Measurements from ENCODE around the gene PLEKHA7.
"Not testable (repeated sequence)": the region's sequence is repeated elsewhere in the genome, so short reads cannot be mapped to it uniquely, and the experiment has no call there.

Gene PLEKHA7

DNA sequence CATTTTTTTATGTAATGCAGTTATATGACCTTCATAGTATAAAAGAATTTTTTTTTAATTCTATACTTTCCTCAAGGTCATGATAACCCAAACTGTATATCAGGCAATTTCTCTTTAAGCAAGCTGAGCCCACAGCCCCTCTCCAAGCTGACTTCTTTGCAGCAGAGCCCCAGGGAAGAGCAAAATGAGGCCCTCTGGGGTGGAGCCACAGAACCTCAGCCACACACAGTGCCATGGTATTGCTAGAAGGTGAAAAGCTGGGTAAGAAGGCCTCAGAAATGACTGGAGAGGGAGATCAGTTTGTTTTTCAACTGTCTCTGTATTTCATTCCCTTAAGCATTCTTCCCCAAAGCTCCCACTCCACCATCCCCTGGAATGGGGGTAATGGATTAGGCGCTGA, 108.8 kb downstream of the PLEKHA7 start:
- no peak overlapping the region for H3K9ac ChIP-seq (ENCODE audit: low read length in 2 of 2)
- H3K4me1 ChIP-seq (ENCODE audit: control insufficient read depth, insufficient read depth, low read length), result no peaks in the 10 kb centered on the region
- H3K27ac ChIP-seq (ENCODE audit: low read length), result no peak overlapping the region
- no peaks in the 10 kb centered on the region for H3K27me3 ChIP-seq (ENCODE audit: control insufficient read depth in 1 of 2, insufficient read depth in 2 of 2, low read length in 2 of 2)
- no peak overlapping the region for H3K4me3 ChIP-seq (ENCODE audit: low read length in 2 of 2)
- H3K9me3 ChIP-seq (ENCODE audit: control insufficient read depth in 2 of 2, low read length in 2 of 2), result no peaks in the 10 kb centered on the region
- no peaks in the 10 kb centered on the region for H3K36me3 ChIP-seq (ENCODE audit: control insufficient read depth in 2 of 2, insufficient read depth in 2 of 2, low read length in 2 of 2)

DNA sequence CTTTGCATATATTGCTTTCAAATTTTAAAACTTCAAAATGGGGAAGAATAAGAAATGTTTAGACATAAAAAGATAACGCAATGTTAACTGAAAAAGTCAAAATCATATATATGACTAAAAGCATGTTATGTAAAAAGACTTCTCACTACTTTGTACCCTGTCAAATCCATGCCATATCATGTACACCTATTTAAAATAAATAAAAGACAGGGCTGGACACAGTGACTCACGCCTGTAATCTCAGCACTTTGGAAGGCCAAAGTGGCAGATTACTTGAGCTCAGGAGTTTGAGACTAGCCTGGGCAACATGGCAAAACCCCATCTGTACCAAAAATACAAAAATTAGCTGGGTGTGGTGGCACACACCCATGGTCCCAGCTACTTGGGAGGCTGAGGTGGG, 109.5 kb downstream of the PLEKHA7 start:
- not testable (repeated sequence) for H3K4me3 ChIP-seq (ENCODE audit: low read length in 2 of 2); H3K36me3 ChIP-seq (ENCODE audit: control insufficient read depth in 2 of 2, insufficient read depth in 2 of 2, low read length in 2 of 2); H3K27ac ChIP-seq (ENCODE audit: low read length); H3K27me3 ChIP-seq (ENCODE audit: control insufficient read depth in 1 of 2, insufficient read depth in 2 of 2, low read length in 2 of 2); H3K9ac ChIP-seq (ENCODE audit: low read length in 2 of 2); H3K9me3 ChIP-seq (ENCODE audit: control insufficient read depth in 2 of 2, low read length in 2 of 2); H3K4me1 ChIP-seq (ENCODE audit: control insufficient read depth, insufficient read depth, low read length)

DNA sequence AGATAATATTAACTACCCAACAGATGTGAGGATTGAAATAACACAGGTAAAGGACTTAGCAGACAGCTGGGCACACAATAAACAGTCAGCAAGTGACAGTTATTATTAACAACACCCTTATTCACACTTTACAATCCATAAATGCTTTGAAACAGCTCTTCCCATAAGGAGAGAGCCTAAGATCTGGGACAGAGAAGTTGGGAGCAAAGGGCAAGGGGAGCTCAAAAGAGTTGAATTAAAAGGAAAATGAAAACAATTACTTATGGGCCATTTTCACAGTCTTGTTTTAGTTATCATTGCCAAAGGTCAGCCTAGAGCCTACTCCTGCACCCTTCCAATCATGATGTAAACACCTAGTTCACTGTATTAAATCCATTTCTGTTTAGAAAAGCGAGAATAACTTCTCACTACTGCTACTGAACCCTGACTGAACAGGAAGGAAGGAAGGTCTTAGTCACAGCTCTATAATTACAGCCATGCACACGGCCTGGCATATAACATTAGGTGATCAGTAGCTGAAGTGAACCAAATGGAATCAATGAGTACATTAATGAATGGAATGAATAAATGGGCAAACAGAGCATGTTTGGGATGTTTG, 111.3 kb downstream of the PLEKHA7 start:
- H3K27me3 ChIP-seq (ENCODE audit: control insufficient read depth in 1 of 2, insufficient read depth in 2 of 2, low read length in 2 of 2), result no peaks in the 10 kb centered on the region
- no peak overlapping the region for H3K4me3 ChIP-seq (ENCODE audit: low read length in 2 of 2)
- no peaks in the 10 kb centered on the region for H3K9me3 ChIP-seq (ENCODE audit: control insufficient read depth in 2 of 2, low read length in 2 of 2)
- H3K27ac ChIP-seq (ENCODE audit: low read length), result no peak overlapping the region
- H3K4me1 ChIP-seq (ENCODE audit: control insufficient read depth, insufficient read depth, low read length), result no peaks in the 10 kb centered on the region
- no peaks in the 10 kb centered on the region for H3K36me3 ChIP-seq (ENCODE audit: control insufficient read depth in 2 of 2, insufficient read depth in 2 of 2, low read length in 2 of 2)
- H3K9ac ChIP-seq (ENCODE audit: low read length in 2 of 2), result no peak overlapping the region

DNA sequence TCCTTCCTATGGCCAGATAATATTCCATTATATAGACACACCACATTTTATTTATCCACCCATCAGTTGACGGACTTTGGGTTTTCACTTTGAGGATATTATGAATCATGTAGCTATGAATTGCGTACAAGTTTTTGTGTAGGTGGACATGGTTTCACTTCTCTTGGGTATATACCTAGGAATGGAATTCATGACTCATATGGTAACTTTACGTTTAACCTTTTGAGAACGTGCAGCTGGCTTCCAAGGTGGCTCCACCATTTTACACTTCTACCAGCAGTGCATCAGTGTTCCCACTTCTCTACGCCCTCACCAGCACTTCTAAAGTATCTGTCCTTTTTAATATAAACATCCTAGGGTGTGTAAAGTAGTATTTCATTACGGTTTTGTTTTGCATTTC, 112.0 kb downstream of the PLEKHA7 start:
- Histone ChIP-seq H3K9ac (ENCODE audit: low read length in 2 of 2) (no peak overlapping the region), H3K27me3 (ENCODE audit: control insufficient read depth in 1 of 2, insufficient read depth in 2 of 2, low read length in 2 of 2) (no peaks in the 10 kb centered on the region), H3K9me3 (ENCODE audit: control insufficient read depth in 2 of 2, low read length in 2 of 2) (no peaks in the 10 kb centered on the region), H3K4me3 (ENCODE audit: low read length in 2 of 2) (no peak overlapping the region), H3K27ac (ENCODE audit: low read length) (no peak overlapping the region), H3K4me1 (ENCODE audit: control insufficient read depth, insufficient read depth, low read length) (no peaks in the 10 kb centered on the region), H3K36me3 (ENCODE audit: control insufficient read depth in 2 of 2, insufficient read depth in 2 of 2, low read length in 2 of 2) (no peaks in the 10 kb centered on the region)

DNA sequence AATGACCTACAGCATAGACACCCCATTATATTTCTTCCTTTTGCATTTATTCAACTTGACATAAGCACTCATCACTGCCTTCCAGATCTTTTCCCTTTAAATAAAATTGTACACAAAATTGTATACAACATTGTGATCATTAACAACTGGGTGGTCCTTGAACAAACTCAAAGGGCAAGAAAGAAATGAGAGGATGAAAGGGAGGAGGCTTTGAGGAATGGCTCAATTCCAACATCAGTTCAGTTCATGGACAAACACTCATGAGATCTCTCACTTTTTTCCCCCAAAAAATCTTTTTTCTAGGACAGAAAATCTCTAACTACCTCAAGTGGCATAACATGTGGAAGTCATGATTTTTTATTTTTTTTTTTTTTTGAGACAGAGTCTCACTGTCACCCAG, 113.7 kb downstream of the PLEKHA7 start:
- Histone ChIP-seq H3K9ac (ENCODE audit: low read length in 2 of 2) (no peak overlapping the region), H3K4me1 (ENCODE audit: control insufficient read depth, insufficient read depth, low read length) (no peaks in the 10 kb centered on the region), H3K36me3 (ENCODE audit: control insufficient read depth in 2 of 2, insufficient read depth in 2 of 2, low read length in 2 of 2) (no peaks in the 10 kb centered on the region), H3K4me3 (ENCODE audit: low read length in 2 of 2) (no peak overlapping the region), H3K9me3 (ENCODE audit: control insufficient read depth in 2 of 2, low read length in 2 of 2) (no peaks in the 10 kb centered on the region), H3K27ac (ENCODE audit: low read length) (no peak overlapping the region), H3K27me3 (ENCODE audit: control insufficient read depth in 1 of 2, insufficient read depth in 2 of 2, low read length in 2 of 2) (no peaks in the 10 kb centered on the region)

DNA sequence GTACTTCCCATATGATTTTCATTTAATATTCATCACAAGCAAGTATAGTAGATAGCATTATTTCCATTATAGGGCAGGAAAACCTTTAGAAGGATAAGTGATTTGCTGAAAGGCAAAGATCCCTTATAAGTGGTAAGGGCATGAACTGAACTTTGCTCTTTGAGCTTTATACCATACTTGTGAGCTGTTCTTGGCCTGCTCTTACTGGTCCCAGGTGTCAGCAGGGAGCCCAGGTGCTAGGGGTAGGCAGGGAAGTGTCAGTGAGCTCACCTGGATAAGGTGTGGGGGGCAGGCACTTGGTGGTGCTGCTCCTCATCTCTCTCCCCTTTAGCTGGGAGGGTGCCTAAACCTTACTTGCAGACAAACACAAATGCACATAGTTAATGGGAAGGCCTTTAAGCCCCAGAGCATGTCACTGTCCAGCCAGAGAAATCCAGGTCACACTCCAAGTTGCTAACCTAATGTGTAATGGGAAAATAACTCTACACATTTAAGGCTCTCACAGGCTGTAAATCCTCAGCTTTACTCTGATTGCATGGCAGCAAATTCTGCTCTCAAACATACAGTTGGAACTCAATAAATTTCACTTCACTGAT, 114.4 kb downstream of the PLEKHA7 start:
- no peaks in the 10 kb centered on the region for H3K36me3 ChIP-seq (ENCODE audit: control insufficient read depth in 2 of 2, insufficient read depth in 2 of 2, low read length in 2 of 2)
- no peak overlapping the region for H3K27ac ChIP-seq (ENCODE audit: low read length)
- H3K4me1 ChIP-seq (ENCODE audit: control insufficient read depth, insufficient read depth, low read length), result no peaks in the 10 kb centered on the region
- H3K9ac ChIP-seq (ENCODE audit: low read length in 2 of 2), result no peak overlapping the region
- no peaks in the 10 kb centered on the region for H3K27me3 ChIP-seq (ENCODE audit: control insufficient read depth in 1 of 2, insufficient read depth in 2 of 2, low read length in 2 of 2)
- H3K4me3 ChIP-seq (ENCODE audit: low read length in 2 of 2), result no peak overlapping the region
- H3K9me3 ChIP-seq (ENCODE audit: control insufficient read depth in 2 of 2, low read length in 2 of 2), result no peaks in the 10 kb centered on the region

DNA sequence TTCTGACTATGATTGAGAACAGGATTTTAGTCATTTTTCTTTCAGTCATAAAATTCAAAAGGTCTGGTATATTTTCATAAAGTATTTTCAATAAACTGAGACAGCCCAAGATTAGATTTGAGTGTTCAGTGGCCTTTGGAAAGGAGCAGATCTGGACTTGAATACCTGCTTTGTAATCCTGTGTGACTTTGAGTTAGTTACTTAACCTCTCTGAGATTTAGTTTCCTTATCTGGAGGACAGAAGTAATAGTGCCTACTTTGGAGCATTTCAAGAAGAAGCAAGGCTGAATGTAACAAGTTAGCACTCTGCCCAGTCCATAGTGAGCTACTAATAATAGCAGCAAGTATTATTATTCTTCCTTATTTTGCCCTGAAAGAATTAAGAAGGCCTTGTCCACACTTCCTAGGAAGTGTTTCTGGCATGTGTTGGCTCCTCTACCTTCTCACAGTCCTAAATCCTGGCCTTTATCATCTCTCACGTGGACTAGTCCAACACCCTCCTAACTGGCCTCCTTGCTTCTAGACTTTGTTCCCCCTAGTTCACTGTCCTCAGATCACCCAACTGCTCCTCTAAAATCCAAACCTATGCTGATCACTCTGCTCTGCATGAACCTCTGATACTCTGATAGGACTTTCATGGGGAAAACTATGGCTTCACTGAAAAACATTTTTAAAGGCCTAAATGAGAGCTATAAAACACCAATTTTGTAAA, 115.8 kb downstream of the PLEKHA7 start:
- no peaks in the 10 kb centered on the region for H3K4me1 ChIP-seq (ENCODE audit: control insufficient read depth, insufficient read depth, low read length)
- H3K9me3 ChIP-seq (ENCODE audit: control insufficient read depth in 2 of 2, low read length in 2 of 2), result no peaks in the 10 kb centered on the region
- no peak overlapping the region for H3K9ac ChIP-seq (ENCODE audit: low read length in 2 of 2)
- H3K36me3 ChIP-seq (ENCODE audit: control insufficient read depth in 2 of 2, insufficient read depth in 2 of 2, low read length in 2 of 2), result no peaks in the 10 kb centered on the region
- H3K4me3 ChIP-seq (ENCODE audit: low read length in 2 of 2), result no peak overlapping the region
- no peaks in the 10 kb centered on the region for H3K27me3 ChIP-seq (ENCODE audit: control insufficient read depth in 1 of 2, insufficient read depth in 2 of 2, low read length in 2 of 2)
- H3K27ac ChIP-seq (ENCODE audit: low read length), result no peak overlapping the region

DNA sequence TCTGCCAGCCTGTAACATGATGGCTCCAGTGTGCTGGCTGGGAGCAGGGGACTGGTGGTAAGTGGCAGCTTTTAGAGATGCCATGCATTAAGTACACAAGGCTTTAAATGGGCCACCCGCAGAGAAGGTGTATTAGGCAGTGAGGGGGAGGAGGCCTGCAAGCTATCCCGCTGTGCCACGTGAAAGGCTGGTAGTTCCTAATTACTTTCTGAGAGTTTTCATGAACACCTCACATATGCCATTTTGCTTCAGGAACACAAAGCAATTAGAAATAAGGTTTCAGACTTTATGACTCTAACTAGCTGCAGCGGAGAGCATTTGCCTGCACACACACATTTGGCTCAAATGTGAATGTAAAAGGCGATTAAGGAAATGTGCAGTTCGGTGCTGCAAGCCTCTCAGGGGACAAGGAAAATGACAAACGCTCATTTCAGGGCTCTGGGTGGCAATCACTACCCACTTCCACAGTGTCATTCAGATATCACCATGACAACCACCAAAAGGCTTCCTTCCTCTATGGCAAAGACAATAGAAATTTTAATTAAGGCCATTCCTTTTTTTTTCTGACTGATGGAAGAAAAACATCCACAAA, 116.6 kb downstream of the PLEKHA7 start:
- H3K27me3 ChIP-seq (ENCODE audit: control insufficient read depth in 1 of 2, insufficient read depth in 2 of 2, low read length in 2 of 2), result no peaks in the 10 kb centered on the region
- no peak overlapping the region for H3K9ac ChIP-seq (ENCODE audit: low read length in 2 of 2)
- no peak overlapping the region for H3K27ac ChIP-seq (ENCODE audit: low read length)
- no peaks in the 10 kb centered on the region for H3K36me3 ChIP-seq (ENCODE audit: control insufficient read depth in 2 of 2, insufficient read depth in 2 of 2, low read length in 2 of 2)
- H3K4me1 ChIP-seq (ENCODE audit: control insufficient read depth, insufficient read depth, low read length), result no peaks in the 10 kb centered on the region
- H3K9me3 ChIP-seq (ENCODE audit: control insufficient read depth in 2 of 2, low read length in 2 of 2), result no peaks in the 10 kb centered on the region
- H3K4me3 ChIP-seq (ENCODE audit: low read length in 2 of 2), result no peak overlapping the region

DNA sequence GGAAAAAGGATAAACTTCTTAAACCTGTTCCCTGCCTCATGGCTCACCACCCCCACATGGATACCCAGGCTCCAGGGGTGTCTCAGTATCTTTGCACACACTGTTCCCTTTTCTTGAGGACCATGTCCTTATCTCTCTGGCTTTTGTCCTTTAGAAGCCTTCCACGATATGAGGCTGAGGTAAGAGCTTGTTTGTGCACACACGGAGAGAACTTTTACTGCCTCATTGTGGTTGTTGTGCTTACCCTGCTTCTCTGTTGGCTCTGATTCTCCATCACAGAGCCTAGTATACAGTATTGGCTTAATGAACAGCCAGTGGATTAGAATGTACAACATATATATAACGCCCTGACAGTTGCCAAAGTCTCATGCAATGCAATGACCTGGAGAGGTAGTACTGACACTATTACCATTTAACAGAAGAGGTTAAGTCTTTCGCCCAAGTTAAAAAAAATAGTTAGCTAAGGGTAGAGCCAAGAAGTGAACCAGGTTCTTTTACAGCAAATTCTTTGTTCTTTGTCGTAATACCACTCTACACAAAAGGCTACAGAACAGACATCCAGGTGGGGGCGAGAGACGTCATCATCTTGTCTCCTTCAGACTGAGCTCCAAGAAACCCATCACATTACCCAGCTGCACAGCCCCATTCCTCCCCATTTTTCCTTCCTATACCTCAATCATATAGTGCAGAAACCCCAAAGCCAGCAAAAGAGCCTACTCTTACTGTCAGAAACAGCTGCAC, 117.3 kb downstream of the PLEKHA7 start:
- Histone ChIP-seq H3K4me3 (ENCODE audit: low read length in 2 of 2) (no peak overlapping the region), H3K4me1 (ENCODE audit: control insufficient read depth, insufficient read depth, low read length) (no peaks in the 10 kb centered on the region), H3K9me3 (ENCODE audit: control insufficient read depth in 2 of 2, low read length in 2 of 2) (no peaks in the 10 kb centered on the region), H3K36me3 (ENCODE audit: control insufficient read depth in 2 of 2, insufficient read depth in 2 of 2, low read length in 2 of 2) (no peaks in the 10 kb centered on the region), H3K9ac (ENCODE audit: low read length in 2 of 2) (no peak overlapping the region), H3K27ac (ENCODE audit: low read length) (no peak overlapping the region), H3K27me3 (ENCODE audit: control insufficient read depth in 1 of 2, insufficient read depth in 2 of 2, low read length in 2 of 2) (no peaks in the 10 kb centered on the region)

DNA sequence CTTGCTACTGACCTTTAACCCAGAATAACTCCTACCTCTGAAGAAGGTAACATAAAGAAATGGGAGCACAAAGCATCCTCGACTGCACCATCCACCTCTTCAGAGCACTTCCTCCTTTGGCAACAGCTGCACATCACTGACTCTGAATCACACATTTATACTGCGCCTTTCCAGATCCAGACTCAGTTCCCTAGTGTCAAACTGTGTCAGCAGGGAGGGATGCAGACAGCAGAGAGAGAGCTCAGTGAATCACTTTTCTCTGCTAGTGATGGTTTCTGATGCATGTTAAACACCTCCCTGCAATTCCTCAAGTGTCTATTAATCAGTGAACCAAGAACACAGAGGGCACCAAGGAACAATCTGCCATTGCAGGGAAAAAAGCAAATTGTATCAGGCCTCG, 118.9 kb downstream of the PLEKHA7 start:
- H3K9ac ChIP-seq (ENCODE audit: low read length in 2 of 2), result no peak overlapping the region
- no peak overlapping the region for H3K4me3 ChIP-seq (ENCODE audit: low read length in 2 of 2)
- H3K9me3 ChIP-seq (ENCODE audit: control insufficient read depth in 2 of 2, low read length in 2 of 2), result no peaks in the 10 kb centered on the region
- no peaks in the 10 kb centered on the region for H3K27me3 ChIP-seq (ENCODE audit: control insufficient read depth in 1 of 2, insufficient read depth in 2 of 2, low read length in 2 of 2)
- no peaks in the 10 kb centered on the region for H3K4me1 ChIP-seq (ENCODE audit: control insufficient read depth, insufficient read depth, low read length)
- H3K36me3 ChIP-seq (ENCODE audit: control insufficient read depth in 2 of 2, insufficient read depth in 2 of 2, low read length in 2 of 2), result no peaks in the 10 kb centered on the region
- H3K27ac ChIP-seq (ENCODE audit: low read length), result no peak overlapping the region

Measured in stomach smooth muscle (tissue), 2 donors.